A172 (cell line): ENCODE data around the gene HM13. TPM values are rescaled to one million over a fixed set of nuclear protein-coding genes. Genes with fewer than 3 reads are reported as not detected.
A peak's percentile ranks its signal among the peaks of the same experiment; 100 is the strongest.
"Not testable (repeated sequence)": the region's sequence is repeated elsewhere in the genome, so short reads cannot be mapped to it uniquely, and the experiment has no call there.

Experiments
- DNase-seq: peaks from one replicate; pipeline ENCODE4 v3.0.0-alpha.2; 2015; ENCODE audit warnings: low spot score
- total RNA-seq: library from RNA; depleted of rRNA; stranded (reverse); fragments of >200 nt; shearing (Covaris generic); gene quantifications from 2 replicates; pipeline ENCODE4 v1.2.3, GENCODE V29; 2014; rRNA removed

HM13 gene
- 58.2 and 67.9 TPM in 2 replicates for total RNA-seq

DNA sequence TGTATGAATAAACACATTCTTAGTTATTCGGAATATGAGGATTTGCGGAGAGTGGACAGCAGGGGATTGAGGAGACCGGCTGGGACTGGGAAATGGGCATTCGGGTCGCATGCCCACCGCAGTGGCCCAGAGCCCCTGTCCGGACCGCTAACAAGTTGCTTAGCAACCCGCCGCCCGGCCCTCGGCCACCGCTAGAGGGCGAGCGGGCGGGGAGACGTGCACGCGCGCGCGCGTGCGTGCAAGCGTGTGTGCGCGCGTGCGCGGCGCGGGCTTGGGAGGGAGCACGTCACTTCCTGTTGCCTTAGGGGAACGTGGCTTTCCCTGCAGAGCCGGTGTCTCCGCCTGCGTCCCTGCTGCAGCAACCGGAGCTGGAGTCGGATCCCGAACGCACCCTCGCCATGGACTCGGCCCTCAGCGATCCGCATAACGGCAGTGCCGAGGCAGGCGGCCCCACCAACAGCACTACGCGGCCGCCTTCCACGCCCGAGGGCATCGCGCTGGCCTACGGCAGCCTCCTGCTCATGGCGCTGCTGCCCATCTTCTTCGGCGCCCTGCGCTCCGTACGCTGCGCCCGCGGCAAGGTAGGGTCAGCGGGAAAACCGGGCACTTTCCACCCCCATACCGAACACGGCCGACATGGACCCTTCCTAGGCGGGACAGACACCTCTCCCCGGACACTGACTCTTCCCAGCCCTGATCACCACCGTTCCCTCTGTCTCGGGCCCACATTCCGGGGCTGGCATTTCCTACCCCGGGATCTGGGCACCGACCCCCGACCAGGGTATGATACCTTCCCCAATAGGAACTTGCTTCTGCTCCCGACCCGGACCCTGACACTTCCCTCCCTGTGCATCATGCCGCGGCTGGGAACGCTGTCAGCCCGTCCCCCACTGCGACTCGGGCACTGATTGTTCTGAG lies at the start of gene HM13:
Gene HM13, plus strand, starts transcription at position 289 of the 918 bp plus-strand sequence. Its CDS starts 110 bp downstream, at position 399.
- peak; percentile 86 for DNase-seq

GRCh38 chr20:31470946-31471345 lies 43.3 kb upstream of the HM13 start:
- DNase-seq = not testable (repeated sequence)

- peak; percentile 18 for DNase-seq
These were observed 41.6 kb upstream of the HM13 start for GRCh38 chr20:31472395-31473330.

DNA sequence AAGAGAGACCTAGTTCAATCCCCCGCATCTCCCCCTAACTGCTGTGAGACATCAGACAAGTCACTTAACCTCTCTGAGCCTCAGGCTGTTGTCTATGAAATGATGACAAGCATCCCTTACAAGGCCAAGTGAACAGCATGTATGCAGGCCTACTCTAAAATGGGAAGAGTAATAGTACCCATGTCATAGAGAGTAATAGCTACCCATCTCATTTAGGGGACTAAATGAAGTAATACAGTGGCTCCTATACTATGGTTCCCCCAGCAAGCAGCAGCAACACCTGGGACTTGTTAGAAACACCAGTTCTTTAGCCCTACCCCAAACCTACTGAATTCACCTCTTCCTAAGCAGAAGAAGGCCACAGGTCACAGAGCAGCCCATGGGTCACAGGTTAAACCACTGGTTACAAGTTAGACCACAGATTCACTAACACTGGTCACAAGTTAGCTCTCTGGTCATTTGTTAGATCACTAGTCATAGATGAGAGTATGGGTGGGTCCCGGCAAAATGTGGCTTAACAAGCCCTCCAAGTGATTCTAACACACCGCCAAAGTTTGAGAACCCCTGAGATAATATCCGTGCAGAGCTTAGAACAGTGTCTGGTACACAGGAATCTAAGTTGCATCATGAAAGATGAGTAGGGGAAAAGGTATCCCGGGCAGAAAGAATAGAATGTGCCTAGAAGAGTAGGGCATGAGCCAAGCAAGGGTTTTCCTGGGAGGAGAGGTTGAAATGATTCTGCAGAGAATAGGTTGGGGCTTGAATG lies 40.7 kb upstream of the HM13 start:
- DNase-seq = no peak

DNA sequence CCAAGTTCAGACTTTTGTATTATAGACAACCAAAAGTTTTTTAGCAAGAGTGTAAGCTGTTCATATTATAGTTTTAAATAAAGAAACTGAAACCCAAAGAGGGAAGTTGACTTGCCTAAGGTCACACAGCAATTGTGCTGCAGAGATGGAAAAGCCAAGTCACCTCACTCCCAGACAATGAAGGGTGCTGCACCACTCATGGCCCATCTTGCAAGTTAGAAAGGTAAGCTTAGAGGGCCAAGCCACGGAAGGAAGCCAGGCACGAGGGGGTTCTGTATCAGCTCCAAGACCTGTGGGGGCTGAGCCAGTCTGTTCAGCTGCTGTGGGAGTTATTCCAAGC lies 40.2 kb upstream of the HM13 start:
- no peak for DNase-seq

- no peak for DNase-seq
These were observed 39.3 kb upstream of the HM13 start, which contains the start of the genes DEFB124 and REM1 for GRCh38 chr20:31474758-31475427. TSS of gene DEFB124 (minus strand) at chr20:31475127. CDS start at chr20:31473013, 2,114 bp downstream. TSS of gene REM1 (plus strand) at chr20:31475288. CDS start at chr20:31476446, 1,158 bp downstream.

GRCh38 chr20:31475472-31476293 lies 38.6 kb upstream of the HM13 start:
- DNase-seq = no peak

DNA sequence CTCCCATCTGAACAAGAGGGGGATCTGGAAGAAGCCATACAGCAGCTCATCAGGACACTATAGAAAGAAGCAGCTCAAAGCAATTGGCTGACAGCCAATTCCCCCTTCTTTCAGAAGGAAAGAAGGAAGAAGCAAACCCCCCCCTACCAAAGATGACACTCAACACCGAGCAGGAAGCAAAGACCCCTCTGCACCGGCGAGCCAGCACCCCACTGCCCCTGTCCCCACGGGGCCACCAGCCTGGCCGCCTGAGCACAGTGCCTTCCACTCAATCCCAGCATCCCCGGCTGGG lies 38.0 kb upstream of the HM13 start:
- DNase-seq = no peak

DNA sequence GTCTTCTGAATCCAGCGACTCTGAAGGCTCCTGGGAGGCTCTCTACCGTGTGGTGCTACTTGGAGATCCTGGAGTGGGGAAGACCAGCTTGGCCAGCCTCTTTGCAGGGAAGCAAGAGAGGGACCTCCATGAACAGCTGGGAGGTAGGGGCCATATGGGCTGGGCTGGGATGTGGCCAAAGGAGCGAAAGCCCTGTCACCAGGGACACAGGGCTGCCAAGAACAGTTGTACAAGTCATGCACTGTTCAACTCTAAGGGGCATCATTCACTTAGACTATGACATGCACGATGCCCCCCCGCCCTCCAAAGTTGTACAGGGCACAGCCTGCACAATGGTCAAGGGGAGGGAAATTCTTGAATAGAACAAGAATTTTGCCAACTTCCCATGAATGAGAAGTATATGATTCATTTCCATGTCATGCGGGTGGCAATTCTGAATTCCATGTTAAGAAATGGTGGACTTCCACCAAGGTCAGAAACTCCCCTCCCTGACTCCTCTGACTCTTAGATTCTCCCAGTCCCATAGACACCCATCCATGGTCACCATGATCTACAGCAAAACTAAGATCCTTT lies 37.5 kb upstream of the HM13 start:
- peak; percentile 42 for DNase-seq

- no peak for DNase-seq
These were observed 30.2 kb upstream of the HM13 start for GRCh38 chr20:31484001-31484400.

GRCh38 chr20:31485450-31486339 lies 28.5 kb upstream of the HM13 start:
- DNase-seq = no peak

GRCh38 chr20:31488115-31488514 lies 26.1 kb upstream of the HM13 start:
- DNase-seq = no peak

GRCh38 chr20:31489152-31489551 lies 25.1 kb upstream of the HM13 start:
- DNase-seq = no peak

GRCh38 chr20:31490752-31491151 lies 23.5 kb upstream of the HM13 start:
- DNase-seq = no peak

GRCh38 chr20:31494131-31494530 lies 20.1 kb upstream of the HM13 start:
- DNase-seq = peak; percentile 59

GRCh38 chr20:31496761-31497295 lies 17.4 kb upstream of the HM13 start:
- DNase-seq = peak; percentile 84

- DNase-seq = peak; percentile 36
These were observed 16.3 kb upstream of the HM13 start for GRCh38 chr20:31497838-31498540.

DNA sequence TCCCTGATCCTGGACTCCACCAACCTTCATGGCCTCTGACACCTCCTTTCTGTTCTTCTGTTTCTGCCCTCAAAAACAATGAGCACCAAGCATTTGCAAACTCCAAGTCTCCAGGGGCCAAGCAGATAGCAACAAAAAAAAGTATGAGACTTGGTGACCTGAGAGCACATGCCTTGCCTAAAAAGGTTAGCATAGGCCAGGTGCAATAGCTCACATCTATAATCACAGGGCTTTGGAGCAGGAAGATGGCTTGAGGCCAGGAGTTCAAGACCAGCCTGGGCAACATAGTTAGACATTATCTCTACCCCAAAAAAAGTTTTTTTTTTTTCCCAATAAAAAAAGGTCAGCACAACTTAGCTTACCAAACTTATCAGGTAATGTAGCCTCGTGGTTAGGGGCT lies 13.7 kb upstream of the HM13 start:
- no peak for DNase-seq
